GM23338 (cell line): ENCODE results near the gene QKI. TPM values are rescaled to one million over a fixed set of nuclear protein-coding genes. Genes with fewer than 3 reads are reported as not detected.

Experiments
- ATAC-seq: fragments of 200-7000 bp; cut with Tn5 transposase; 3 replicates; pipeline ENCODE4 v1.9.1; 2020
- DNase-seq: peaks from one replicate; pipeline ENCODE4 v3.0.0-alpha.2; 2015; ENCODE audit warnings: low spot score
- H2AFZ ChIP-seq: fragments of 200-600 bp; sonication (generic); 2 replicates; pipeline ENCODE4 v1.8.0; 2016; ENCODE audit warnings: antibody characterized with exemption, mild to moderate bottlenecking, moderate library complexity
- H3F3A ChIP-seq: fragments of 200-600 bp; sonication (generic); replicated peaks from 2 replicates; pipeline ENCODE4 v1.8.0; 2017; ENCODE audit warnings: antibody characterized with exemption, mixed run types, low read depth
- H3K27ac ChIP-seq: fragments of 200-600 bp; sonication (generic); 2 replicates; pipeline ENCODE4 v1.6.1; 2016; ENCODE audit warnings: low read depth
- H3K27me3 ChIP-seq: fragments of 200-600 bp; sonication (generic); 2 replicates; pipeline ENCODE4 v1.8.0; 2016; ENCODE audit warnings: mild to moderate bottlenecking, mixed run types, moderate library complexity; ENCODE audit not compliant: insufficient read depth
- H3K36me3 ChIP-seq: fragments of 200-600 bp; sonication (generic); 2 replicates; pipeline ENCODE4 v1.8.0; 2016; ENCODE audit warnings: mild to moderate bottlenecking; ENCODE audit not compliant: insufficient read depth
- H3K4me1 ChIP-seq: fragments of 200-600 bp; sonication (generic); 2 replicates; pipeline ENCODE4 v1.8.0; 2016; ENCODE audit warnings: mild to moderate bottlenecking, moderate library complexity; ENCODE audit not compliant: insufficient read depth
- H3K4me2 ChIP-seq: fragments of 200-600 bp; sonication (generic); 2 replicates; pipeline ENCODE4 v1.7.1; 2017; ENCODE audit warnings: mixed run types
- H3K4me3 ChIP-seq: fragments of 200-600 bp; sonication (generic); 2 replicates; pipeline ENCODE4 v1.6.1; 2016; ENCODE audit warnings: mixed run types
- H3K79me2 ChIP-seq: fragments of 200-600 bp; sonication (generic); replicated peaks from 2 replicates; pipeline ENCODE4 v1.8.0; 2017; ENCODE audit warnings: mild to moderate bottlenecking; ENCODE audit not compliant: insufficient read depth
- H3K9me2 ChIP-seq: fragments of 200-600 bp; sonication (generic); 2 replicates; pipeline ENCODE4 v1.8.0; 2017; ENCODE audit not compliant: insufficient read depth
- H4K20me1 ChIP-seq: fragments of 200-600 bp; sonication (generic); replicated peaks from 2 replicates; pipeline ENCODE4 v1.8.0; 2017; ENCODE audit warnings: mild to moderate bottlenecking; ENCODE audit not compliant: insufficient read depth
- H3K27ac Mint-ChIP-seq: 2 replicates; pipeline ENCODE4 v1.8.0; 2020; ENCODE audit warnings: inconsistent platforms, mild to moderate bottlenecking, moderate library complexity, mixed read lengths
- H3K27me3 Mint-ChIP-seq: 3 replicates; pipeline ENCODE4 v1.8.0; 2022; ENCODE audit warnings: low read depth, mild to moderate bottlenecking, moderate library complexity, mixed read lengths, inconsistent platforms; ENCODE audit not compliant: insufficient read depth, poor library complexity
- H3K36me3 Mint-ChIP-seq: 3 replicates; pipeline ENCODE4 v1.8.0; 2021; ENCODE audit warnings: low read depth, mild to moderate bottlenecking, inconsistent platforms, moderate library complexity, mixed read lengths
- H3K4me1 Mint-ChIP-seq: 3 replicates; pipeline ENCODE4 v1.8.0; 2020; ENCODE audit warnings: mild to moderate bottlenecking, inconsistent platforms, mixed read lengths
- H3K4me3 Mint-ChIP-seq: 3 replicates; pipeline ENCODE4 v1.8.0; 2021; ENCODE audit warnings: moderate library complexity, mild to moderate bottlenecking, inconsistent platforms, mixed read lengths
- H3K9me3 Mint-ChIP-seq: 3 replicates; pipeline ENCODE4 v1.8.0; 2020; ENCODE audit warnings: moderate library complexity, mild to moderate bottlenecking, inconsistent platforms, mixed read lengths
- CREB1 ChIP-seq: fragments of 250-450 bp; sonication (Bioruptor Pico); IDR thresholded peaks from 2 replicates; pipeline ENCODE4 v1.5.0; 2020; ENCODE audit warnings: low read depth, mild to moderate bottlenecking, moderate library complexity
- EZH2 ChIP-seq: fragments of 200-600 bp; sonication (generic); IDR thresholded peaks from one replicate; pipeline ENCODE4 v1.8.0; 2017; ENCODE audit warnings: antibody characterized with exemption, mild to moderate bottlenecking, low read depth; ENCODE audit not compliant: unreplicated experiment
- EZH2phosphoT487 ChIP-seq: fragments of 200-600 bp; sonication (generic); IDR thresholded peaks from one replicate; pipeline ENCODE4 v1.8.1; 2018; ENCODE audit warnings: antibody characterized with exemption; ENCODE audit not compliant: unreplicated experiment
- JUNB ChIP-seq: IDR thresholded peaks from one replicate; pipeline ENCODE4 v1.6.1; 2016; ENCODE audit warnings: antibody characterized with exemption; ENCODE audit not compliant: unreplicated experiment
- NANOG ChIP-seq: IDR thresholded peaks from 2 replicates; pipeline ENCODE4 v1.6.1; 2016; ENCODE audit warnings: antibody characterized with exemption, borderline replicate concordance
- POLR2AphosphoS5 ChIP-seq: IDR thresholded peaks from 2 replicates; pipeline ENCODE4 v1.6.1; 2016; ENCODE audit warnings: antibody characterized with exemption, low read depth
- STAT1 ChIP-seq: IDR thresholded peaks from one replicate; pipeline ENCODE4 v1.6.1; 2016; ENCODE audit warnings: antibody characterized with exemption; ENCODE audit not compliant: unreplicated experiment
- ZNF114 ChIP-seq: fragments of 250-450 bp; sonication (Bioruptor Pico); IDR thresholded peaks from 2 replicates; pipeline ENCODE4 v1.5.0; 2020; ENCODE audit warnings: mild to moderate bottlenecking, moderate library complexity
- ZNF331 ChIP-seq: fragments of 250-450 bp; sonication (Bioruptor Pico); IDR thresholded peaks from 2 replicates; pipeline ENCODE4 v1.5.0; 2020; ENCODE audit warnings: low read depth, mild to moderate bottlenecking, moderate library complexity
- polyA plus RNA-seq: library from polyadenylated mRNA; unstranded; fragments of >200 nt; fragmentation: Nextera tagmentation; extraction: Ambion mirVana; gene quantifications from 2 replicates; pipeline ENCODE4 v1.2.1, GENCODE V29; 2016
- total RNA-seq: library from RNA; depleted of rRNA; stranded (reverse); fragments of >200 nt; shearing (Covaris generic); gene quantifications from 2 replicates; pipeline ENCODE4 v1.2.3, GENCODE V29; 2014
- TF ChIP-seq, protein P1 (sequence below): fragments of 250-450 bp; sonication (Bioruptor Pico); IDR thresholded peaks from 2 replicates; pipeline ENCODE4 v1.5.0; 2020; ENCODE audit warnings: mild to moderate bottlenecking, moderate library complexity
- TF ChIP-seq, protein P2 (sequence below): IDR thresholded peaks from one replicate; pipeline ENCODE4 v1.6.1; 2018; ENCODE audit warnings: antibody characterized with exemption; ENCODE audit not compliant: unreplicated experiment
- TF ChIP-seq, protein P3 (sequence below), 2 experiments: fragments of 200-600 bp in 1 of 2; sonication (generic) in 1 of 2; conservative IDR thresholded peaks; 2 replicates each; pipeline versions ENCODE4 v1.5.1 to v1.6.1; 2016 to 2017; ENCODE audit warnings: antibody characterized with exemption in 2 of 2, low read depth in 2 of 2, mild to moderate bottlenecking in 2 of 2, moderate library complexity in 1 of 2
- TF ChIP-seq, protein P4 (sequence below): IDR thresholded peaks from 2 replicates; pipeline ENCODE4 v1.6.1; 2016; ENCODE audit warnings: antibody characterized with exemption

QKI gene
- total and polyA plus RNA-seq, 2 experiments from 2014 or later: 60.8 to 159 TPM

DNA sequence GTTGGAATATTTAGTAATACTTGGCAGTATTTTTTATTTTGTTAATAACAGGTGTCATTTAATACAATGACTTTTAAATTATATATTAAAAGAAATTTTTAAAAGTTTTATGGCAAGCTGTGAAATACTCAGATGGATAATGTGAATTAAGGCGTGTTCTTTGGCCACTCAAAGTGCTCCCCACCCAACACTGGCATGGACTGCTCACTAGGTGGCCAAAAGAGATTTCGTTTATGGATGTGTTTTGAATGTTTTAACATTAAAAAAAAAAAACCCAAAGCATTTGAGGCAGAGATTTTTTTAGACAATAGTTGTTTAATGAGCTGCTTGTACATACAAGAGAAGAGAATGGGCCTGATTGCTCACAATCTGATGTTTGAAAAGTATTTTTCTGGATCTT is 86.5 kb downstream of the QKI start:
- no peak overlapping the region for H3K4me3 ChIP-seq
- H3K4me1 ChIP-seq: no peaks in the 10 kb centered on the region; the same call in 1 of the 2 replicates
- Mint-ChIP-seq H3K4me3 (no peak overlapping the region), H3K27ac (no peak overlapping the region), H3K9me3 (peaks cover 34% of the 10 kb centered on the region), H3K27me3 (peaks cover 9% of the 10 kb centered on the region), H3K36me3 (peaks cover 36% of the 10 kb centered on the region), H3K4me1 (peaks cover 14% of the 10 kb centered on the region)
- H4K20me1 ChIP-seq: peaks cover 23% of the 10 kb centered on the region
- no peak overlapping the region for H3K27ac ChIP-seq
- no peaks in the 10 kb centered on the region; the same call in 1 of the 2 replicates for H3K9me2 ChIP-seq
- H3K27me3 ChIP-seq: no peaks in the 10 kb centered on the region
- TF ChIP-seq, protein P1, sequence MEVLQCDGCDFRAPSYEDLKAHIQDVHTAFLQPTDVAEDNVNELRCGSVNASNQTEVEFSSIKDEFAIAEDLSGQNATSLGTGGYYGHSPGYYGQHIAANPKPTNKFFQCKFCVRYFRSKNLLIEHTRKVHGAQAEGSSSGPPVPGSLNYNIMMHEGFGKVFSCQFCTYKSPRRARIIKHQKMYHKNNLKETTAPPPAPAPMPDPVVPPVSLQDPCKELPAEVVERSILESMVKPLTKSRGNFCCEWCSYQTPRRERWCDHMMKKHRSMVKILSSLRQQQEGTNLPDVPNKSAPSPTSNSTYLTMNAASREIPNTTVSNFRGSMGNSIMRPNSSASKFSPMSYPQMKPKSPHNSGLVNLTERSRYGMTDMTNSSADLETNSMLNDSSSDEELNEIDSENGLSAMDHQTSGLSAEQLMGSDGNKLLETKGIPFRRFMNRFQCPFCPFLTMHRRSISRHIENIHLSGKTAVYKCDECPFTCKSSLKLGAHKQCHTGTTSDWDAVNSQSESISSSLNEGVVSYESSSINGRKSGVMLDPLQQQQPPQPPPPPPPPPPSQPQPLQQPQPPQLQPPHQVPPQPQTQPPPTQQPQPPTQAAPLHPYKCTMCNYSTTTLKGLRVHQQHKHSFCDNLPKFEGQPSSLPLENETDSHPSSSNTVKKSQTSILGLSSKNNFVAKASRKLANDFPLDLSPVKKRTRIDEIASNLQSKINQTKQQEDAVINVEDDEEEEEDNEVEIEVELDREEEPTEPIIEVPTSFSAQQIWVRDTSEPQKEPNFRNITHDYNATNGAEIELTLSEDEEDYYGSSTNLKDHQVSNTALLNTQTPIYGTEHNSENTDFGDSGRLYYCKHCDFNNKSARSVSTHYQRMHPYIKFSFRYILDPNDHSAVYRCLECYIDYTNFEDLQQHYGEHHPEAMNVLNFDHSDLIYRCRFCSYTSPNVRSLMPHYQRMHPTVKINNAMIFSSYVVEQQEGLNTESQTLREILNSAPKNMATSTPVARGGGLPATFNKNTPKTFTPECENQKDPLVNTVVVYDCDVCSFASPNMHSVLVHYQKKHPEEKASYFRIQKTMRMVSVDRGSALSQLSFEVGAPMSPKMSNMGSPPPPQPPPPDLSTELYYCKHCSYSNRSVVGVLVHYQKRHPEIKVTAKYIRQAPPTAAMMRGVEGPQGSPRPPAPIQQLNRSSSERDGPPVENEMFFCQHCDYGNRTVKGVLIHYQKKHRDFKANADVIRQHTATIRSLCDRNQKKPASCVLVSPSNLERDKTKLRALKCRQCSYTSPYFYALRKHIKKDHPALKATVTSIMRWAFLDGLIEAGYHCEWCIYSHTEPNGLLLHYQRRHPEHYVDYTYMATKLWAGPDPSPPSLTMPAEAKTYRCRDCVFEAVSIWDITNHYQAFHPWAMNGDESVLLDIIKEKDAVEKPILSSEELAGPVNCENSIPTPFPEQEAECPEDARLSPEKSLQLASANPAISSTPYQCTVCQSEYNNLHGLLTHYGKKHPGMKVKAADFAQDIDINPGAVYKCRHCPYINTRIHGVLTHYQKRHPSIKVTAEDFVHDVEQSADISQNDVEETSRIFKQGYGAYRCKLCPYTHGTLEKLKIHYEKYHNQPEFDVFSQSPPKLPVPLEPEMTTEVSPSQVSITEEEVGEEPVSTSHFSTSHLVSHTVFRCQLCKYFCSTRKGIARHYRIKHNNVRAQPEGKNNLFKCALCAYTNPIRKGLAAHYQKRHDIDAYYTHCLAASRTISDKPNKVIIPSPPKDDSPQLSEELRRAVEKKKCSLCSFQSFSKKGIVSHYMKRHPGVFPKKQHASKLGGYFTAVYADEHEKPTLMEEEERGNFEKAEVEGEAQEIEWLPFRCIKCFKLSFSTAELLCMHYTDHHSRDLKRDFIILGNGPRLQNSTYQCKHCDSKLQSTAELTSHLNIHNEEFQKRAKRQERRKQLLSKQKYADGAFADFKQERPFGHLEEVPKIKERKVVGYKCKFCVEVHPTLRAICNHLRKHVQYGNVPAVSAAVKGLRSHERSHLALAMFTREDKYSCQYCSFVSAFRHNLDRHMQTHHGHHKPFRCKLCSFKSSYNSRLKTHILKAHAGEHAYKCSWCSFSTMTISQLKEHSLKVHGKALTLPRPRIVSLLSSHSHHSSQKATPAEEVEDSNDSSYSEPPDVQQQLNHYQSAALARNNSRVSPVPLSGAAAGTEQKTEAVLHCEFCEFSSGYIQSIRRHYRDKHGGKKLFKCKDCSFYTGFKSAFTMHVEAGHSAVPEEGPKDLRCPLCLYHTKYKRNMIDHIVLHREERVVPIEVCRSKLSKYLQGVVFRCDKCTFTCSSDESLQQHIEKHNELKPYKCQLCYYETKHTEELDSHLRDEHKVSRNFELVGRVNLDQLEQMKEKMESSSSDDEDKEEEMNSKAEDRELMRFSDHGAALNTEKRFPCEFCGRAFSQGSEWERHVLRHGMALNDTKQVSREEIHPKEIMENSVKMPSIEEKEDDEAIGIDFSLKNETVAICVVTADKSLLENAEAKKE (CRISPR knock-in tag): no peak
- TF ChIP-seq ZNF114: no peak
- no peak for TF ChIP-seq EZH2phosphoT487
- TF ChIP-seq CREB1 (CRISPR knock-in tag): no peak
- no peak for TF ChIP-seq ZNF331 (CRISPR knock-in tag)
- TF ChIP-seq, protein P2, sequence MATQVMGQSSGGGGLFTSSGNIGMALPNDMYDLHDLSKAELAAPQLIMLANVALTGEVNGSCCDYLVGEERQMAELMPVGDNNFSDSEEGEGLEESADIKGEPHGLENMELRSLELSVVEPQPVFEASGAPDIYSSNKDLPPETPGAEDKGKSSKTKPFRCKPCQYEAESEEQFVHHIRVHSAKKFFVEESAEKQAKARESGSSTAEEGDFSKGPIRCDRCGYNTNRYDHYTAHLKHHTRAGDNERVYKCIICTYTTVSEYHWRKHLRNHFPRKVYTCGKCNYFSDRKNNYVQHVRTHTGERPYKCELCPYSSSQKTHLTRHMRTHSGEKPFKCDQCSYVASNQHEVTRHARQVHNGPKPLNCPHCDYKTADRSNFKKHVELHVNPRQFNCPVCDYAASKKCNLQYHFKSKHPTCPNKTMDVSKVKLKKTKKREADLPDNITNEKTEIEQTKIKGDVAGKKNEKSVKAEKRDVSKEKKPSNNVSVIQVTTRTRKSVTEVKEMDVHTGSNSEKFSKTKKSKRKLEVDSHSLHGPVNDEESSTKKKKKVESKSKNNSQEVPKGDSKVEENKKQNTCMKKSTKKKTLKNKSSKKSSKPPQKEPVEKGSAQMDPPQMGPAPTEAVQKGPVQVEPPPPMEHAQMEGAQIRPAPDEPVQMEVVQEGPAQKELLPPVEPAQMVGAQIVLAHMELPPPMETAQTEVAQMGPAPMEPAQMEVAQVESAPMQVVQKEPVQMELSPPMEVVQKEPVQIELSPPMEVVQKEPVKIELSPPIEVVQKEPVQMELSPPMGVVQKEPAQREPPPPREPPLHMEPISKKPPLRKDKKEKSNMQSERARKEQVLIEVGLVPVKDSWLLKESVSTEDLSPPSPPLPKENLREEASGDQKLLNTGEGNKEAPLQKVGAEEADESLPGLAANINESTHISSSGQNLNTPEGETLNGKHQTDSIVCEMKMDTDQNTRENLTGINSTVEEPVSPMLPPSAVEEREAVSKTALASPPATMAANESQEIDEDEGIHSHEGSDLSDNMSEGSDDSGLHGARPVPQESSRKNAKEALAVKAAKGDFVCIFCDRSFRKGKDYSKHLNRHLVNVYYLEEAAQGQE: no peak
- TF ChIP-seq, protein P3, sequence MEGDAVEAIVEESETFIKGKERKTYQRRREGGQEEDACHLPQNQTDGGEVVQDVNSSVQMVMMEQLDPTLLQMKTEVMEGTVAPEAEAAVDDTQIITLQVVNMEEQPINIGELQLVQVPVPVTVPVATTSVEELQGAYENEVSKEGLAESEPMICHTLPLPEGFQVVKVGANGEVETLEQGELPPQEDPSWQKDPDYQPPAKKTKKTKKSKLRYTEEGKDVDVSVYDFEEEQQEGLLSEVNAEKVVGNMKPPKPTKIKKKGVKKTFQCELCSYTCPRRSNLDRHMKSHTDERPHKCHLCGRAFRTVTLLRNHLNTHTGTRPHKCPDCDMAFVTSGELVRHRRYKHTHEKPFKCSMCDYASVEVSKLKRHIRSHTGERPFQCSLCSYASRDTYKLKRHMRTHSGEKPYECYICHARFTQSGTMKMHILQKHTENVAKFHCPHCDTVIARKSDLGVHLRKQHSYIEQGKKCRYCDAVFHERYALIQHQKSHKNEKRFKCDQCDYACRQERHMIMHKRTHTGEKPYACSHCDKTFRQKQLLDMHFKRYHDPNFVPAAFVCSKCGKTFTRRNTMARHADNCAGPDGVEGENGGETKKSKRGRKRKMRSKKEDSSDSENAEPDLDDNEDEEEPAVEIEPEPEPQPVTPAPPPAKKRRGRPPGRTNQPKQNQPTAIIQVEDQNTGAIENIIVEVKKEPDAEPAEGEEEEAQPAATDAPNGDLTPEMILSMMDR (conservative IDR thresholded peaks at IDR 0.05; ENCODE audit: low read depth in 2 of 2): no peak
- TF ChIP-seq NANOG: no peak
- TF ChIP-seq JUNB: no peak
- TF ChIP-seq POLR2AphosphoS5: no peak
- no peak for TF ChIP-seq STAT1
- TF ChIP-seq, protein P4, sequence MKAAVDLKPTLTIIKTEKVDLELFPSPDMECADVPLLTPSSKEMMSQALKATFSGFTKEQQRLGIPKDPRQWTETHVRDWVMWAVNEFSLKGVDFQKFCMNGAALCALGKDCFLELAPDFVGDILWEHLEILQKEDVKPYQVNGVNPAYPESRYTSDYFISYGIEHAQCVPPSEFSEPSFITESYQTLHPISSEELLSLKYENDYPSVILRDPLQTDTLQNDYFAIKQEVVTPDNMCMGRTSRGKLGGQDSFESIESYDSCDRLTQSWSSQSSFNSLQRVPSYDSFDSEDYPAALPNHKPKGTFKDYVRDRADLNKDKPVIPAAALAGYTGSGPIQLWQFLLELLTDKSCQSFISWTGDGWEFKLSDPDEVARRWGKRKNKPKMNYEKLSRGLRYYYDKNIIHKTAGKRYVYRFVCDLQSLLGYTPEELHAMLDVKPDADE: no peak
- TF ChIP-seq EZH2: no peak
- no peak for DNase-seq
- no peak overlapping the region for H3K4me2 ChIP-seq
- no peaks in the 10 kb centered on the region for H3K36me3 ChIP-seq
- H3F3A ChIP-seq: no peaks in the 10 kb centered on the region
- ATAC-seq: no peak
- peaks cover 100% of the 10 kb centered on the region for H3K79me2 ChIP-seq
- no peak overlapping the region for H2AFZ ChIP-seq
